HG03064 (cell line): ENCODE results near the gene P2RY11.

ENCODE experiments used
- ATAC-seq: cut with Tn5 transposase; IDR thresholded peaks from one replicate; pipeline ENCODE4 v1.9.1; 2021; ENCODE audit warnings: low read depth; ENCODE audit not compliant: unreplicated experiment

The P2RY11 gene

GRCh38 chr19:10112895-10113591 lies 1.6 kb downstream of the P2RY11 start:
- ATAC-seq: no peak

- no peak for ATAC-seq
These were observed 2.1 kb downstream of the P2RY11 start for GRCh38 chr19:10113592-10113963.

- ATAC-seq: no peak
These were observed 2.6 kb downstream of the P2RY11 start for GRCh38 chr19:10113964-10114650.

- no peak for ATAC-seq
These were observed 3.3 kb downstream of the P2RY11 start for GRCh38 chr19:10114651-10115391.

GRCh38 chr19:10115392-10116084 lies 4.0 kb downstream of the P2RY11 start:
- no peak for ATAC-seq

- ATAC-seq: no peak
These were observed 4.8 kb downstream of the P2RY11 start for GRCh38 chr19:10116085-10116865.

GRCh38 chr19:10116866-10117616 lies 5.5 kb downstream of the P2RY11 start:
- no peak for ATAC-seq

GRCh38 chr19:10118960-10119359 lies 7.5 kb downstream of the P2RY11 start:
- ATAC-seq: no peak

GRCh38 chr19:10120538-10121189 lies 9.2 kb downstream of the P2RY11 start:
- no peak for ATAC-seq

- no peak for ATAC-seq
These were observed 10.6 kb downstream of the P2RY11 start for GRCh38 chr19:10122045-10122444.

- ATAC-seq: no peak
These were observed 12.9 kb downstream of the P2RY11 start for GRCh38 chr19:10124429-10124828.

GRCh38 chr19:10126213-10126639 lies 14.7 kb downstream of the P2RY11 start:
- ATAC-seq: no peak

GRCh38 chr19:10132905-10133304 lies 21.4 kb downstream of the P2RY11 start:
- ATAC-seq: no peak

- ATAC-seq: no peak
These were observed 22.1 kb downstream of the P2RY11 start for GRCh38 chr19:10133596-10133995.

GRCh38 chr19:10134040-10134439 lies 22.5 kb downstream of the P2RY11 start:
- no peak for ATAC-seq

GRCh38 chr19:10135551-10136334 lies 24.2 kb downstream of the P2RY11 start:
- no peak for ATAC-seq

GRCh38 chr19:10136936-10137335 lies 25.4 kb downstream of the P2RY11 start:
- no peak for ATAC-seq
